RWPE2 (cell line): ENCODE measurements around the gene APBA1.

Experiments used
- ATAC-seq: fragments of 200-7000 bp; cut with Tn5 transposase; 3 replicates; pipeline ENCODE4 v1.9.1; 2021; ENCODE audit warnings: low read depth
- DNase-seq: peaks from one replicate; pipeline ENCODE4 v3.0.0-alpha.2; 2020; ENCODE audit warnings: low spot score
- H3K27ac ChIP-seq: fragments of 450-650 bp; 2 replicates; pipeline ENCODE4 v1.5.1; 2017; ENCODE audit warnings: mild to moderate bottlenecking; ENCODE audit not compliant: poor library complexity, severe bottlenecking
- H3K27me3 ChIP-seq: fragments of 250-450 bp; sonication (Bioruptor Pico); 2 replicates; pipeline ENCODE4 v1.5.1; 2021; ENCODE audit warnings: mild to moderate bottlenecking, moderate library complexity; ENCODE audit not compliant: insufficient read depth, poor library complexity, severe bottlenecking
- H3K36me3 ChIP-seq: fragments of 250-450 bp; sonication (Bioruptor Pico); 2 replicates; pipeline ENCODE4 v1.5.1; 2020; ENCODE audit warnings: low read depth, mild to moderate bottlenecking, moderate library complexity
- H3K4me1 ChIP-seq: fragments of 250-450 bp; sonication (Bioruptor Pico); 2 replicates; pipeline ENCODE4 v1.5.1; 2021; ENCODE audit warnings: mild to moderate bottlenecking, moderate library complexity; ENCODE audit not compliant: insufficient read depth, poor library complexity, severe bottlenecking
- H3K4me3 ChIP-seq: fragments of 250-450 bp; sonication (Bioruptor Pico); 2 replicates; pipeline ENCODE4 v1.5.1; 2021; ENCODE audit warnings: mild to moderate bottlenecking, moderate library complexity; ENCODE audit not compliant: severe bottlenecking
- H3K9me3 ChIP-seq: fragments of 250-450 bp; sonication (Bioruptor Pico); 2 replicates; pipeline ENCODE4 v1.5.1; 2021; ENCODE audit warnings: mild to moderate bottlenecking, moderate library complexity; ENCODE audit not compliant: severe bottlenecking
- TF ChIP-seq, protein P1 (sequence below): fragments of 450-650 bp; IDR thresholded peaks from one replicate; pipeline ENCODE4 v1.5.1; 2017; ENCODE audit warnings: mild to moderate bottlenecking, moderate library complexity; ENCODE audit not compliant: poor library complexity, severe bottlenecking

Gene APBA1

DNA sequence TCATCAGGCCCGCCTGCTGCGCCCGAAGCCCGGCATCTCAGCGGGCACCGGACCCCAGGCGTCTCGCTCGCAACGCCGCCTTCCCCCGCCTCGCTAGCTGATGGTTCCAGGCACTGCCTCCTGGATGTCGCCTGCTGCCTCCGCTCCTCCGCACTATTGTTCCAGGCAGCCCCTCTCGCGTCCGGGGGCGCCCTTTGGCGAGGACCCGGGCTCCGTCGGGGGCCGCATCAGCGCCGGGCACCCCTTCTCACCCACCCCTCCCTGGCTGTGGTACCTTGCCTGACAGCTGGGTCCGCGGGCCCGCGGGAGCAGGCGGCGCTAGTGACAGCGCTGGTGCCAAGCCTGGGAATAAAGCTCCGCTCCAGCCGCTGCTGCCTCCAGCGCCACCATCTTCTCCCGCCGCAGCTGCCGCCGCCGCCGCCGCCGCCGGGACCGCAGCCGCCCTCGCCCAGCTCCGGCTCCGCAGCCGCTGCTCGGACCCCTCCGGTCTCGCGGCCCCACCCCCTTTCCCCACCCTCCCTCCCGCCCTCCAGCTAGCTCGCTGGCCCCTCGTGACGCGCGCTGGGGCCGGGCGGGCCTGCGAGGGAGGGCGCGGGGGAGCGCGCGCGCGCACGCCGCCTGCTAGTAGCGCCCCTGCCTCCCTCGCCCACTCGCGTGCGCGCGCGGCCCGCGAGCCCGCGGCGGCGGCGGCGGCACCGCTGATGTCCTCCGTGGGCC, at the start of gene APBA1:
Gene APBA1, minus strand, starts transcription at position 493 of the 717 bp plus-strand sequence.
- H3K4me3 ChIP-seq: peak within 1 kb of the TSS; percentile 60
- no peaks in the 10 kb centered on the region for H3K9me3 ChIP-seq
- ATAC-seq (peak; percentile 15; the same call in 2 of the 3 replicates), DNase-seq (no peak)
- H3K27ac ChIP-seq: peak within 1 kb of the TSS; percentile 15
- no peaks in the 10 kb centered on the region for H3K27me3 ChIP-seq
- peaks cover 22% of the 10 kb centered on the region for H3K4me1 ChIP-seq
- TF ChIP-seq, protein P1, sequence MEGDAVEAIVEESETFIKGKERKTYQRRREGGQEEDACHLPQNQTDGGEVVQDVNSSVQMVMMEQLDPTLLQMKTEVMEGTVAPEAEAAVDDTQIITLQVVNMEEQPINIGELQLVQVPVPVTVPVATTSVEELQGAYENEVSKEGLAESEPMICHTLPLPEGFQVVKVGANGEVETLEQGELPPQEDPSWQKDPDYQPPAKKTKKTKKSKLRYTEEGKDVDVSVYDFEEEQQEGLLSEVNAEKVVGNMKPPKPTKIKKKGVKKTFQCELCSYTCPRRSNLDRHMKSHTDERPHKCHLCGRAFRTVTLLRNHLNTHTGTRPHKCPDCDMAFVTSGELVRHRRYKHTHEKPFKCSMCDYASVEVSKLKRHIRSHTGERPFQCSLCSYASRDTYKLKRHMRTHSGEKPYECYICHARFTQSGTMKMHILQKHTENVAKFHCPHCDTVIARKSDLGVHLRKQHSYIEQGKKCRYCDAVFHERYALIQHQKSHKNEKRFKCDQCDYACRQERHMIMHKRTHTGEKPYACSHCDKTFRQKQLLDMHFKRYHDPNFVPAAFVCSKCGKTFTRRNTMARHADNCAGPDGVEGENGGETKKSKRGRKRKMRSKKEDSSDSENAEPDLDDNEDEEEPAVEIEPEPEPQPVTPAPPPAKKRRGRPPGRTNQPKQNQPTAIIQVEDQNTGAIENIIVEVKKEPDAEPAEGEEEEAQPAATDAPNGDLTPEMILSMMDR: no peak
- no peaks in the 10 kb centered on the region for H3K36me3 ChIP-seq

DNA sequence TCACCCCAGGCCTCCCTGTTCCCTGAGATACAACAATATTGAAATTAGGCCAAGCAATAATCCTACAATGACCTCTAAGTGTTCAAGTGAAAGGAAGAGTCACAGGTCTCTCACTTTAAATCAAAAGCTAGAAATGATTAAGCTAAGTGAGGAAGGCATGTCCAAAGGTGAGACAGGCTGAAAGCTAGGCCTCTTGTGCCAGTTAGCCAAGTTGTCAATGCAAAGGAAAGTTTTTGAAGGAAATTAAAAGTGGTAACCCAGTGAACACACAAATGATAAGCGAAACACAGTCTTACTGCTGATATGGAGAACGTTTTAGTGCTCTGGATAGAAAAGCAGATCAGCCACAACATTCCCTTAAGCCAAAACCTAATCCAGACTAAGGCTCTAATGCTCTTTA, 47.8 kb upstream of the APBA1 start:
- Histone ChIP-seq H3K4me3 (no peak overlapping the region), H3K27me3 (no peaks in the 10 kb centered on the region), H3K4me1 (no peaks in the 10 kb centered on the region), H3K27ac (no peak overlapping the region), H3K36me3 (peaks cover 52% of the 10 kb centered on the region), H3K9me3 (no peaks in the 10 kb centered on the region)
- ATAC-seq (no peak), DNase-seq (no peak)
- TF ChIP-seq, protein P1: no peak

DNA sequence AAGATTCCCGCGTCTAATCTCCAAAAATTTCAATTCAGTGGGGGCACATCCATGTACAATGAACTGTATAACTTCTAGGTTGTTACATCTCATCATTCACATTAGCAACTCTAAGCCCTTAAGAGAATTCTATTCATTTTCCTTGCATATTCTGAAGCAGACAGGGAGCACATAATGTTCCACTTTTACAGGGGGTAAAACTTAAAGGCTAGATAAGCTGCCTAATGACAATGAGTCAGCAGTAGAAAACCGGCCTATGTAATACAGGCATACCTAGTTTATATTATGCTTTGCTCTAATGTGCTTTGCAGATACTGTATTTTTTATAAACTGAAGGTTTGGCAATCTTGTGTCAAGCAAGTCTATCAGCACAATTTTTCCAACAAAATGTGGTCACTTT, 47.2 kb upstream of the APBA1 start:
- Histone ChIP-seq H3K9me3 (no peaks in the 10 kb centered on the region), H3K4me3 (no peak overlapping the region), H3K36me3 (peaks cover 52% of the 10 kb centered on the region), H3K4me1 (no peaks in the 10 kb centered on the region), H3K27me3 (no peaks in the 10 kb centered on the region), H3K27ac (no peak overlapping the region)
- TF ChIP-seq, protein P1: no peak
- DNase-seq (no peak), ATAC-seq (no peak)

DNA sequence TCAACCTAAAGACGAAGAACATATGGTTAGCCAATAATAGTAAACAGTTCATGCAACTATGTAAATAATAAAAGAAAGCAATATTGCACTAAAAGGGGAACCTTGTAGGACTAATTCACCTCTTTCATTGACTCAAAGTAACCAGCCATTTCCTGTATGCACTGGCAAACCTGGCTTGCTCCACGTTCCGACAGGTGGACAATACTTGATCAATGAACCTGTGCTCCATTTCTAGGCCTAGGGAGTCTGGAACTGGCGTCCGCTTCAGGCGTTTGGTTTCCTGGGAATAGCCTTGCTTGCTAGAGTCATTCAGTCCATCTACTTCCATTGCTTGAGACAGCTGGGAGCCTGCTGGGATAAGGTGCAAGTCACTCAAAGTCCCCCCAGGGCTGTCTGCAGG, 46.0 kb upstream of the APBA1 start:
- TF ChIP-seq, protein P1: no peak
- no peak for DNase-seq
- peaks cover 42% of the 10 kb centered on the region for H3K36me3 ChIP-seq
- no peak overlapping the region for H3K27ac ChIP-seq
- H3K9me3 ChIP-seq: no peaks in the 10 kb centered on the region
- H3K27me3 ChIP-seq: no peaks in the 10 kb centered on the region
- H3K4me1 ChIP-seq: no peaks in the 10 kb centered on the region
- ATAC-seq: no peak
- H3K4me3 ChIP-seq: no peak overlapping the region

DNA sequence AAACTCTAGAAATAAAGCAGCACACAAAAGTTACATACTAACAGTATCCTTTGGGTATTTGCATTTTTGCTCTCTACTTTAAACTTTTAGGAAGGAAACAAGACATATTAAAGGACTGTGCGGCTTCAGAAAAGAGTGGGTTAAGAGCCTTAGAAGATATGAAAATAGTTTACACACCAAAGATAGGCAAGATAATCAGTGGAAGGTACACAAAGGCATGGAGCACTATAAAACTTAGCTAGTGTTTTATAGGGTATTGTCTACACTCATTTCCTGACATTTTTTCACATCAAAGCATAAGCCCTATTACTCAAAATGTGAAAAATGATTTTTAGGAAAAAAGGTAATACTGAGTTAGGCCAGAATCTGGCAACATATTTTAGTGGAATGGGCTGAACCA, 43.7 kb upstream of the APBA1 start:
- no peak overlapping the region for H3K4me3 ChIP-seq
- peaks cover 53% of the 10 kb centered on the region for H3K36me3 ChIP-seq
- no peak overlapping the region for H3K27ac ChIP-seq
- DNase-seq (no peak), ATAC-seq (no peak)
- H3K9me3 ChIP-seq: no peaks in the 10 kb centered on the region
- H3K4me1 ChIP-seq: no peaks in the 10 kb centered on the region
- TF ChIP-seq, protein P1: no peak
- no peaks in the 10 kb centered on the region for H3K27me3 ChIP-seq
